HG02678 (cell line): ENCODE data around the gene TMA7.
"Not testable (repeated sequence)": the region's sequence is repeated elsewhere in the genome, so short reads cannot be mapped to it uniquely, and the experiment has no call there.

ENCODE experiments used
- ATAC-seq: cut with Tn5 transposase; IDR thresholded peaks from one replicate; pipeline ENCODE4 v1.9.1; 2021; ENCODE audit warnings: mild to moderate bottlenecking, moderate library complexity; ENCODE audit not compliant: unreplicated experiment

TMA7 gene

GRCh38 chr3:48466386-48467109 lies 26.5 kb downstream of the TMA7 start:
- ATAC-seq = peak; percentile 35

GRCh38 chr3:48467110-48467454 lies 27.0 kb downstream of the TMA7 start:
- no peak for ATAC-seq

- ATAC-seq = no peak
These were observed 27.6 kb downstream of the TMA7 start for GRCh38 chr3:48467473-48468267.

- no peak for ATAC-seq
These were observed 28.3 kb downstream of the TMA7 start for GRCh38 chr3:48468329-48468731.

GRCh38 chr3:48469046-48469915 lies 29.2 kb downstream of the TMA7 start:
- ATAC-seq = no peak

- ATAC-seq = no peak
These were observed 30.2 kb downstream of the TMA7 start for GRCh38 chr3:48470286-48470685.

- ATAC-seq = no peak
These were observed 32.5 kb downstream of the TMA7 start for GRCh38 chr3:48472673-48472922.

- peak; percentile 77 for ATAC-seq
These were observed 33.0 kb downstream of the TMA7 start for GRCh38 chr3:48472923-48473616.

GRCh38 chr3:48473617-48473952 lies 33.5 kb downstream of the TMA7 start:
- no peak for ATAC-seq

GRCh38 chr3:48474031-48474430 lies 34.0 kb downstream of the TMA7 start:
- not testable (repeated sequence) for ATAC-seq

GRCh38 chr3:48474619-48475018 lies 34.6 kb downstream of the TMA7 start:
- ATAC-seq = no peak

GRCh38 chr3:48475188-48475587 lies 35.1 kb downstream of the TMA7 start:
- no peak for ATAC-seq

- no peak for ATAC-seq
These were observed 36.5 kb downstream of the TMA7 start for GRCh38 chr3:48476426-48477053.

GRCh38 chr3:48477959-48478520 lies 38.0 kb downstream of the TMA7 start:
- ATAC-seq = no peak

- ATAC-seq = peak; percentile 43
These were observed 38.8 kb downstream of the TMA7 start for GRCh38 chr3:48478626-48479555.

- not testable (repeated sequence) for ATAC-seq
These were observed 40.8 kb downstream of the TMA7 start for GRCh38 chr3:48480891-48481290.

- ATAC-seq = not testable (repeated sequence)
These were observed 42.8 kb downstream of the TMA7 start for GRCh38 chr3:48482822-48483221.

GRCh38 chr3:48486952-48487351 lies 46.9 kb downstream of the TMA7 start:
- ATAC-seq = no peak

- no peak for ATAC-seq
These were observed 52.6 kb downstream of the TMA7 start for GRCh38 chr3:48492461-48493202.
